GM12878 (cell line): ENCODE data around the gene CACNA1A.

Experiments used
- BHLHE40 ChIP-seq, 2 experiments: fragments of 450-650 bp in 1 of 2; IDR thresholded peaks; 2 replicates each; pipeline ENCODE4 v1.6.1; 2011 to 2017; ENCODE audit warnings: low read depth in 2 of 2, borderline replicate concordance in 1 of 2, improper control_type of control experiment in 1 of 2, low read length in 1 of 2, mild to moderate bottlenecking in 1 of 2
- CBX5 ChIP-seq: sonication (generic); IDR thresholded peaks from 2 replicates; pipeline ENCODE4 v1.6.1; 2016; ENCODE audit warnings: low read depth, moderate library complexity, mild to moderate bottlenecking, inconsistent platforms
- CTCF ChIP-seq, 3 experiments: IDR thresholded peaks in 2 of 3; conservative IDR thresholded peaks in 1 of 3; 2 replicates each; pipeline ENCODE4 v1.5.1; 2011; ENCODE audit warnings: low read depth in 3 of 3, low read length in 3 of 3, mild to moderate bottlenecking in 3 of 3, control low read depth in 2 of 3, moderate library complexity in 2 of 3, inconsistent platforms in 1 of 3, mixed read lengths in 1 of 3; ENCODE audit not compliant: control insufficient read depth in 2 of 3, insufficient read depth in 1 of 3; ENCODE audit errors: extremely low read depth in 1 of 3
- DPF2 ChIP-seq: fragments of 450-650 bp; IDR thresholded peaks from 2 replicates; pipeline ENCODE4 v1.6.1; 2017; ENCODE audit warnings: mild to moderate bottlenecking
- EGR1 ChIP-seq, 2 experiments: IDR thresholded peaks; 1 replicate in 1 of 2; 2 replicates in 1 of 2; pipeline ENCODE4 v1.6.1; 2011 to 2012; ENCODE audit warnings: low read depth in 2 of 2, low read length in 2 of 2, borderline replicate concordance in 1 of 2, mild to moderate bottlenecking in 1 of 2, moderate library complexity in 1 of 2
- EP300 ChIP-seq, 2 experiments: fragments of 150-350 bp in 1 of 2; IDR thresholded peaks; 2 replicates each; pipeline ENCODE4 v1.6.1; 2011 to 2012; ENCODE audit warnings: low read depth in 2 of 2, low read length in 2 of 2, borderline replicate concordance in 1 of 2, improper control_type of control experiment in 1 of 2, inconsistent platforms in 1 of 2; ENCODE audit not compliant: control insufficient read depth in 1 of 2
- ESRRA ChIP-seq: IDR thresholded peaks from 2 replicates; pipeline ENCODE4 v1.6.1; 2012; ENCODE audit warnings: mild to moderate bottlenecking, low read length, improper control_type of control experiment
- EZH2 ChIP-seq: IDR thresholded peaks from 2 replicates; pipeline ENCODE4 v1.6.1; 2012; ENCODE audit warnings: low read depth, mild to moderate bottlenecking, control low read depth, inconsistent platforms, low read length, borderline replicate concordance; ENCODE audit not compliant: control insufficient read depth
- HCFC1 ChIP-seq: fragments of 150-350 bp; IDR thresholded peaks from 2 replicates; pipeline ENCODE4 v1.6.1; 2014; ENCODE audit warnings: low read length
- NR2C2 ChIP-seq: IDR thresholded peaks from 2 replicates; pipeline ENCODE4 v1.6.1; 2011; ENCODE audit warnings: borderline replicate concordance, low read depth; ENCODE audit not compliant: control insufficient read depth, insufficient read length
- YBX1 ChIP-seq: fragments of 450-650 bp; IDR thresholded peaks from 2 replicates; pipeline ENCODE4 v1.6.1; 2016; ENCODE audit warnings: antibody characterized with exemption
- TF ChIP-seq, protein P1 (sequence below): IDR thresholded peaks from 2 replicates; pipeline ENCODE4 v1.6.1; 2012; ENCODE audit warnings: low read depth, low read length, improper control_type of control experiment
- TF ChIP-seq, protein P2 (sequence below): IDR thresholded peaks from 2 replicates; pipeline ENCODE4 v1.6.1; 2011; ENCODE audit warnings: mild to moderate bottlenecking, low read depth, low read length, moderate library complexity; ENCODE audit not compliant: insufficient replicate concordance

GRCh38 chr19:13356185-13356584 lies 150.1 kb downstream of the CACNA1A start:
- TF ChIP-seq CTCF (IDR thresholded peaks at IDR 0.05 in 2 of 3, conservative IDR thresholded peaks at IDR 0.05 in 1 of 3; ENCODE audit: control insufficient read depth in 2 of 3, extremely low read depth in 1 of 3, insufficient read depth in 1 of 3, low read depth in 3 of 3, low read length in 3 of 3) (no peak), ESRRA (no peak), EGR1 (IDR thresholded peaks at IDR 0.05; ENCODE audit: borderline replicate concordance in 1 of 2, low read depth in 2 of 2, low read length in 2 of 2) (no peak), NR2C2 (no peak), EZH2 (no peak), CBX5 (no peak), YBX1 (no peak), DPF2 (no peak), EP300 (IDR thresholded peaks at IDR 0.05; ENCODE audit: borderline replicate concordance in 1 of 2, control insufficient read depth in 1 of 2, low read depth in 2 of 2, low read length in 2 of 2) (no peak), BHLHE40 (IDR thresholded peaks at IDR 0.05; ENCODE audit: borderline replicate concordance in 1 of 2, low read depth in 2 of 2, low read length in 1 of 2) (no peak), HCFC1 (no peak)
- TF ChIP-seq, protein P1, sequence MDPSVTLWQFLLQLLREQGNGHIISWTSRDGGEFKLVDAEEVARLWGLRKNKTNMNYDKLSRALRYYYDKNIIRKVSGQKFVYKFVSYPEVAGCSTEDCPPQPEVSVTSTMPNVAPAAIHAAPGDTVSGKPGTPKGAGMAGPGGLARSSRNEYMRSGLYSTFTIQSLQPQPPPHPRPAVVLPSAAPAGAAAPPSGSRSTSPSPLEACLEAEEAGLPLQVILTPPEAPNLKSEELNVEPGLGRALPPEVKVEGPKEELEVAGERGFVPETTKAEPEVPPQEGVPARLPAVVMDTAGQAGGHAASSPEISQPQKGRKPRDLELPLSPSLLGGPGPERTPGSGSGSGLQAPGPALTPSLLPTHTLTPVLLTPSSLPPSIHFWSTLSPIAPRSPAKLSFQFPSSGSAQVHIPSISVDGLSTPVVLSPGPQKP = no peak
- TF ChIP-seq, protein P2, sequence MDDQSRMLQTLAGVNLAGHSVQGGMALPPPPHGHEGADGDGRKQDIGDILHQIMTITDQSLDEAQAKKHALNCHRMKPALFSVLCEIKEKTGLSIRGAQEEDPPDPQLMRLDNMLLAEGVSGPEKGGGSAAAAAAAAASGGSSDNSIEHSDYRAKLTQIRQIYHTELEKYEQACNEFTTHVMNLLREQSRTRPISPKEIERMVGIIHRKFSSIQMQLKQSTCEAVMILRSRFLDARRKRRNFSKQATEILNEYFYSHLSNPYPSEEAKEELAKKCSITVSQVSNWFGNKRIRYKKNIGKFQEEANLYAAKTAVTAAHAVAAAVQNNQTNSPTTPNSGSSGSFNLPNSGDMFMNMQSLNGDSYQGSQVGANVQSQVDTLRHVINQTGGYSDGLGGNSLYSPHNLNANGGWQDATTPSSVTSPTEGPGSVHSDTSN = no peak
